COR-L47 (cell line): ENCODE measurements around the gene HUS1.
"Not testable (repeated sequence)": the region's sequence is repeated elsewhere in the genome, so short reads cannot be mapped to it uniquely, and the experiment has no call there.

ENCODE experiments used
- DNase-seq: peaks from one replicate; lab custom pipeline; 2025; lab: John Stamatoyannopoulos, UW

Gene HUS1

GRCh38 chr7:47944536-47945260 lies 34.7 kb downstream of the HUS1 start:
- no peak for DNase-seq

- no peak for DNase-seq
These were observed 35.5 kb downstream of the HUS1 start for GRCh38 chr7:47943676-47944474.

- not testable (repeated sequence) for DNase-seq
These were observed 36.8 kb downstream of the HUS1 start for GRCh38 chr7:47942651-47943050.

- DNase-seq = no peak
These were observed 37.3 kb downstream of the HUS1 start for GRCh38 chr7:47942132-47942531.

GRCh38 chr7:47941136-47941844 lies 38.1 kb downstream of the HUS1 start:
- DNase-seq = no peak

GRCh38 chr7:47940088-47941013 lies 39.1 kb downstream of the HUS1 start:
- no peak for DNase-seq

- no peak for DNase-seq
These were observed 39.9 kb downstream of the HUS1 start for GRCh38 chr7:47939425-47940036.

- no peak for DNase-seq
These were observed 40.7 kb downstream of the HUS1 start for GRCh38 chr7:47938574-47939165.

GRCh38 chr7:47937711-47938573 lies 41.5 kb downstream of the HUS1 start:
- DNase-seq = no peak

GRCh38 chr7:47937065-47937687 lies 42.2 kb downstream of the HUS1 start:
- no peak for DNase-seq

- DNase-seq = no peak
These were observed 43.1 kb downstream of the HUS1 start for GRCh38 chr7:47936323-47936722.

GRCh38 chr7:47935336-47935735 lies 44.1 kb downstream of the HUS1 start:
- no peak for DNase-seq

- no peak for DNase-seq
These were observed 44.6 kb downstream of the HUS1 start for GRCh38 chr7:47934831-47935230.

- no peak for DNase-seq
These were observed 46.2 kb downstream of the HUS1 start for GRCh38 chr7:47933215-47933614.

GRCh38 chr7:47932466-47933037 lies 46.9 kb downstream of the HUS1 start:
- DNase-seq = no peak

GRCh38 chr7:47932016-47932415 lies 47.4 kb downstream of the HUS1 start:
- DNase-seq = no peak

- no peak for DNase-seq
These were observed 48.1 kb downstream of the HUS1 start for GRCh38 chr7:47931005-47932004.

GRCh38 chr7:47924266-47924665 lies 55.1 kb downstream of the HUS1 start:
- DNase-seq = no peak
